IgD-negative memory B cell (primary cell): ENCODE data around the gene ANKS1A. TPM values are rescaled to one million over a fixed set of nuclear protein-coding genes. Genes with fewer than 3 reads are reported as not detected.

Experiments
- H3K27ac Mint-ChIP-seq, 3 donors: one replicate each; pipeline ENCODE4 v1.8.0; 2020 to 2022; ENCODE audit warnings: mild to moderate bottlenecking in 3 of 3, mixed read lengths in 3 of 3, moderate library complexity in 1 of 3
- H3K27me3 Mint-ChIP-seq: one replicate; pipeline ENCODE4 v1.8.0; 2021; ENCODE audit warnings: mixed read lengths
- H3K36me3 Mint-ChIP-seq: one replicate; pipeline ENCODE4 v1.8.0; 2020; ENCODE audit warnings: mild to moderate bottlenecking, mixed read lengths
- H3K4me1 Mint-ChIP-seq, 3 donors: one replicate each; pipeline ENCODE4 v1.8.0; 2020 to 2022; ENCODE audit warnings: mixed read lengths in 3 of 3, mild to moderate bottlenecking in 1 of 3
- H3K4me3 Mint-ChIP-seq, 4 donors: one replicate each; pipeline ENCODE4 v1.8.0; 2020 to 2022; ENCODE audit warnings: mild to moderate bottlenecking in 4 of 4, mixed read lengths in 4 of 4, moderate library complexity in 3 of 4
- H3K9me3 Mint-ChIP-seq, 3 donors: one replicate each; pipeline ENCODE4 v1.8.0; 2020 to 2021; ENCODE audit warnings: mixed read lengths in 3 of 3, mild to moderate bottlenecking in 1 of 3
- polyA plus RNA-seq: library from polyadenylated mRNA; unstranded; fragments of 300-500 nt; fragmentation: Illumina TruSeq; gene quantifications from one replicate; pipeline ENCODE4 v1.2.3, GENCODE V29; 2021

Gene ANKS1A
- polyA plus RNA-seq, 1 donor from 2014 or later, result 3.3 TPM

- H3K27me3 Mint-ChIP-seq, result no peaks in the 10 kb centered on the region
- H3K27ac Mint-ChIP-seq, result no peak overlapping the region
- no peak overlapping the region for H3K4me3 Mint-ChIP-seq
- peaks cover 7% of the 10 kb centered on the region for H3K36me3 Mint-ChIP-seq
- peaks cover 6 to 8% (median 7%) of the 10 kb centered on the region in 3 donors for H3K4me1 Mint-ChIP-seq
- no peaks in the 10 kb centered on the region for H3K9me3 Mint-ChIP-seq
These were observed 165.7 kb downstream of the ANKS1A start for GRCh38 chr6:35054743-35055130.

- Mint-ChIP-seq H3K36me3 (peaks cover 7% of the 10 kb centered on the region), H3K4me3 (no peak overlapping the region), H3K27ac (no peak overlapping the region), H3K4me1 (peaks cover 6 to 8% (median 7%) of the 10 kb centered on the region in 3 donors), H3K27me3 (no peaks in the 10 kb centered on the region), H3K9me3 (no peaks in the 10 kb centered on the region)
These were observed 166.8 kb downstream of the ANKS1A start for GRCh38 chr6:35055891-35056290.

GRCh38 chr6:35056952-35057351 is 167.9 kb downstream of the ANKS1A start:
- H3K36me3 Mint-ChIP-seq, result peaks cover 7% of the 10 kb centered on the region
- H3K27me3 Mint-ChIP-seq, result no peaks in the 10 kb centered on the region
- H3K9me3 Mint-ChIP-seq, result no peaks in the 10 kb centered on the region
- peak overlapping the region in 1 of 3 donors; percentile 53 for H3K27ac Mint-ChIP-seq
- H3K4me1 Mint-ChIP-seq, result peaks cover 6 to 8% (median 7%) of the 10 kb centered on the region in 3 donors
- no peak overlapping the region for H3K4me3 Mint-ChIP-seq

GRCh38 chr6:35057449-35058357 is 168.6 kb downstream of the ANKS1A start:
- Mint-ChIP-seq H3K27ac (no peak overlapping the region), H3K36me3 (peaks cover 9% of the 10 kb centered on the region)

GRCh38 chr6:35058358-35058675 is 169.3 kb downstream of the ANKS1A start:
- H3K4me1 Mint-ChIP-seq, result peaks cover 6 to 8% (median 7%) of the 10 kb centered on the region in 3 donors
- H3K27me3 Mint-ChIP-seq, result no peaks in the 10 kb centered on the region
- H3K27ac Mint-ChIP-seq, result peak overlapping the region in 1 of 3 donors; percentile 25
- H3K9me3 Mint-ChIP-seq, result no peaks in the 10 kb centered on the region
- H3K36me3 Mint-ChIP-seq, result peaks cover 10% of the 10 kb centered on the region
- H3K4me3 Mint-ChIP-seq, result no peak overlapping the region

More at GRCh38 chr6:35057449-35058357, 168.6 kb downstream of the ANKS1A start:
- Mint-ChIP-seq H3K9me3 (no peaks in the 10 kb centered on the region), H3K4me3 (no peak overlapping the region), H3K4me1 (peaks cover 6 to 8% (median 7%) of the 10 kb centered on the region in 3 donors), H3K27me3 (no peaks in the 10 kb centered on the region)

GRCh38 chr6:35058865-35059522 is 169.9 kb downstream of the ANKS1A start:
- Mint-ChIP-seq H3K27me3 (no peaks in the 10 kb centered on the region), H3K9me3 (no peaks in the 10 kb centered on the region), H3K4me1 (peaks cover 7 to 8% (median 8%) of the 10 kb centered on the region in 3 donors), H3K4me3 (peak overlapping the region in 2 of 4 donors; percentile 9 to 50), H3K27ac (peak overlapping the region in 2 of 3 donors; percentile 25 to 83), H3K36me3 (peaks cover 12% of the 10 kb centered on the region)

- no peak overlapping the region for H3K27ac Mint-ChIP-seq
- peaks cover 7% of the 10 kb centered on the region for H3K36me3 Mint-ChIP-seq
- peaks cover 7 to 8% (median 8%) of the 10 kb centered on the region in 3 donors for H3K4me1 Mint-ChIP-seq
- no peaks in the 10 kb centered on the region for H3K9me3 Mint-ChIP-seq
- no peaks in the 10 kb centered on the region for H3K27me3 Mint-ChIP-seq
- no peak overlapping the region for H3K4me3 Mint-ChIP-seq
These were observed 170.7 kb downstream of the ANKS1A start for GRCh38 chr6:35059596-35060345.

GRCh38 chr6:35061102-35061615 is 172.1 kb downstream of the ANKS1A start:
- Mint-ChIP-seq H3K9me3 (no peaks in the 10 kb centered on the region), H3K36me3 (peaks cover 11% of the 10 kb centered on the region), H3K27ac (peak overlapping the region in 1 of 3 donors; percentile 35), H3K4me3 (no peak overlapping the region), H3K4me1 (peaks cover 7 to 8% (median 8%) of the 10 kb centered on the region in 3 donors), H3K27me3 (no peaks in the 10 kb centered on the region)

- Mint-ChIP-seq H3K27me3 (no peaks in the 10 kb centered on the region), H3K9me3 (no peaks in the 10 kb centered on the region), H3K27ac (no peak overlapping the region), H3K4me1 (peaks cover 7 to 8% (median 8%) of the 10 kb centered on the region in 3 donors), H3K4me3 (no peak overlapping the region), H3K36me3 (peaks cover 11% of the 10 kb centered on the region)
These were observed 172.8 kb downstream of the ANKS1A start for GRCh38 chr6:35061651-35062410.

GRCh38 chr6:35062676-35063574 is 173.9 kb downstream of the ANKS1A start:
- Mint-ChIP-seq H3K27ac (no peak overlapping the region), H3K4me3 (no peak overlapping the region), H3K9me3 (no peaks in the 10 kb centered on the region), H3K36me3 (peaks cover 8% of the 10 kb centered on the region), H3K4me1 (peaks cover 7 to 8% (median 8%) of the 10 kb centered on the region in 3 donors), H3K27me3 (no peaks in the 10 kb centered on the region)

GRCh38 chr6:35063701-35064280 is 174.7 kb downstream of the ANKS1A start:
- Mint-ChIP-seq H3K27ac (no peak overlapping the region), H3K4me3 (no peak overlapping the region), H3K36me3 (peaks cover 11% of the 10 kb centered on the region), H3K9me3 (no peaks in the 10 kb centered on the region), H3K27me3 (no peaks in the 10 kb centered on the region), H3K4me1 (peaks cover 2 to 3% (median 2%) of the 10 kb centered on the region in 3 donors)

- H3K4me1 Mint-ChIP-seq, result peaks cover 0 to 1% (median 0%) of the 10 kb centered on the region in 3 donors
- H3K36me3 Mint-ChIP-seq, result peaks cover 11% of the 10 kb centered on the region
- no peaks in the 10 kb centered on the region for H3K27me3 Mint-ChIP-seq
- H3K9me3 Mint-ChIP-seq, result no peaks in the 10 kb centered on the region
- H3K27ac Mint-ChIP-seq, result no peak overlapping the region
- H3K4me3 Mint-ChIP-seq, result no peak overlapping the region
These were observed 175.2 kb downstream of the ANKS1A start for GRCh38 chr6:35064290-35064689.

- peaks cover 0 to 1% (median 0%) of the 10 kb centered on the region in 3 donors for H3K4me1 Mint-ChIP-seq
- H3K9me3 Mint-ChIP-seq, result no peaks in the 10 kb centered on the region
- H3K27ac Mint-ChIP-seq, result no peak overlapping the region
- peaks cover 11% of the 10 kb centered on the region for H3K36me3 Mint-ChIP-seq
- no peaks in the 10 kb centered on the region for H3K27me3 Mint-ChIP-seq
- no peak overlapping the region for H3K4me3 Mint-ChIP-seq
These were observed 175.8 kb downstream of the ANKS1A start for GRCh38 chr6:35064757-35065440.
